Stimulated activated CD8-positive, alpha-beta memory T cell treated with anti-CD3 and anti-CD28 coated beads, Interleukin-2, amount 100 ng/mL, for 1 hour (primary cell): ENCODE results near the gene FAM124A.

Experiments
- DNase-seq, 2 donors: peaks; one replicate each; pipeline ENCODE4 v3.0.0-alpha.2; 2020; ENCODE audit warnings: low read depth in 2 of 2

Gene FAM124A

GRCh38 chr13:51221108-51221507, 1.1 kb upstream of the FAM124A start:
- no peak for DNase-seq

GRCh38 chr13:51221674-51222036, 543 bp upstream of the FAM124A start:
- DNase-seq, result no peak

- DNase-seq, result no peak
Observed at GRCh38 chr13:51222686-51223559, 725 bp downstream of the FAM124A start.

- no peak for DNase-seq
Observed at GRCh38 chr13:51223560-51224270, 1.5 kb downstream of the FAM124A start.

GRCh38 chr13:51225029-51225428, 2.8 kb downstream of the FAM124A start:
- DNase-seq, result no peak

GRCh38 chr13:51227404-51227803, 5.2 kb downstream of the FAM124A start:
- DNase-seq, result no peak

GRCh38 chr13:51229101-51229719, 7.0 kb downstream of the FAM124A start:
- DNase-seq, result no peak

GRCh38 chr13:51229731-51230130, 7.5 kb downstream of the FAM124A start:
- no peak for DNase-seq

GRCh38 chr13:51230477-51231105, 8.4 kb downstream of the FAM124A start:
- DNase-seq, result no peak

GRCh38 chr13:51231456-51231855, 9.3 kb downstream of the FAM124A start:
- no peak for DNase-seq

GRCh38 chr13:51232328-51232727, 10.1 kb downstream of the FAM124A start:
- no peak for DNase-seq

GRCh38 chr13:51233117-51233826, 11.1 kb downstream of the FAM124A start:
- no peak for DNase-seq

- DNase-seq, result no peak
Observed at GRCh38 chr13:51234676-51235075, 12.5 kb downstream of the FAM124A start.

- no peak for DNase-seq
Observed at GRCh38 chr13:51235186-51235585, 13.0 kb downstream of the FAM124A start.

- DNase-seq, result no peak
Observed at GRCh38 chr13:51235756-51236490, 13.7 kb downstream of the FAM124A start.

- no peak for DNase-seq
Observed at GRCh38 chr13:51236491-51236792, 14.2 kb downstream of the FAM124A start.

- no peak for DNase-seq
Observed at GRCh38 chr13:51237386-51237785, 15.2 kb downstream of the FAM124A start.

GRCh38 chr13:51237887-51238286, 15.7 kb downstream of the FAM124A start:
- no peak for DNase-seq

GRCh38 chr13:51240178-51240577, 18.0 kb downstream of the FAM124A start:
- DNase-seq, result no peak

- no peak for DNase-seq
Observed at GRCh38 chr13:51240958-51241357, 18.8 kb downstream of the FAM124A start.

GRCh38 chr13:51241720-51242119, 19.5 kb downstream of the FAM124A start:
- no peak for DNase-seq
